ENCODE data around the gene TUBAL3. TPM values are rescaled to one million over a fixed set of nuclear protein-coding genes. Genes with fewer than 3 reads are reported as not detected.
A peak's percentile ranks its signal among the peaks of the same experiment; 100 is the strongest.

Gene TUBAL3
- total and polyA plus RNA-seq, 9 of the 15 experiments (the other 6 are each of a cell fraction or from before 2014, with no cell fraction given) = 5.5 to 10.1 (median 6.9) TPM

- TF ChIP-seq, protein P1, sequence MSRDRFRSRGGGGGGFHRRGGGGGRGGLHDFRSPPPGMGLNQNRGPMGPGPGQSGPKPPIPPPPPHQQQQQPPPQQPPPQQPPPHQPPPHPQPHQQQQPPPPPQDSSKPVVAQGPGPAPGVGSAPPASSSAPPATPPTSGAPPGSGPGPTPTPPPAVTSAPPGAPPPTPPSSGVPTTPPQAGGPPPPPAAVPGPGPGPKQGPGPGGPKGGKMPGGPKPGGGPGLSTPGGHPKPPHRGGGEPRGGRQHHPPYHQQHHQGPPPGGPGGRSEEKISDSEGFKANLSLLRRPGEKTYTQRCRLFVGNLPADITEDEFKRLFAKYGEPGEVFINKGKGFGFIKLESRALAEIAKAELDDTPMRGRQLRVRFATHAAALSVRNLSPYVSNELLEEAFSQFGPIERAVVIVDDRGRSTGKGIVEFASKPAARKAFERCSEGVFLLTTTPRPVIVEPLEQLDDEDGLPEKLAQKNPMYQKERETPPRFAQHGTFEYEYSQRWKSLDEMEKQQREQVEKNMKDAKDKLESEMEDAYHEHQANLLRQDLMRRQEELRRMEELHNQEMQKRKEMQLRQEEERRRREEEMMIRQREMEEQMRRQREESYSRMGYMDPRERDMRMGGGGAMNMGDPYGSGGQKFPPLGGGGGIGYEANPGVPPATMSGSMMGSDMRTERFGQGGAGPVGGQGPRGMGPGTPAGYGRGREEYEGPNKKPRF (IDR thresholded peaks at IDR 0.05; ENCODE audit: low read depth, low read length) = no peak
- TF ChIP-seq ZNF740 (CRISPR knock-in tag; IDR thresholded peaks at IDR 0.05) (peak; percentile 66), ZNF740 (tag; IDR thresholded peaks at IDR 0.05) (0 out of 4 replicates have a peak, but pooled peaks of 1 of the 2 experiments have one; percentile 46), TRIM24 (IDR thresholded peaks at IDR 0.05) (no peak), NONO (IDR thresholded peaks at IDR 0.05; ENCODE audit: low read depth in 2 of 2, low read length in 1 of 2) (no peak), LCOR (CRISPR knock-in tag; IDR thresholded peaks at IDR 0.05) (0 out of 2 replicates have a peak, but pooled peaks have one; percentile 52), CXXC5 (CRISPR knock-in tag; IDR thresholded peaks at IDR 0.05) (peak; percentile 56), NCOA2 (IDR thresholded peaks at IDR 0.05; ENCODE audit: partially characterized antibody in 2 of 2) (no peak), ZFPM2 (CRISPR knock-in tag; IDR thresholded peaks at IDR 0.05) (no peak), HNRNPL (IDR thresholded peaks at IDR 0.05; ENCODE audit: low read depth, low read length) (peak; percentile 97), PRPF4 (IDR thresholded peaks at IDR 0.05; ENCODE audit: insufficient read depth, low read depth, low read length, poor library complexity, severe bottlenecking) (no peak), POLR2B (IDR thresholded peaks at IDR 0.05; ENCODE audit: low read depth, partially characterized antibody) (peak; percentile 73), MAZ (CRISPR knock-in tag; conservative IDR thresholded peaks at IDR 0.05 in 1 of 2, IDR thresholded peaks at IDR 0.05 in 1 of 2) (0 out of 4 replicates have a peak, but pooled peaks of 1 of the 2 experiments have one; percentile 28), ATF1 (CRISPR knock-in tag; IDR thresholded peaks at IDR 0.05) (no peak), ATF1 (tag; IDR thresholded peaks at IDR 0.05) (peak; percentile 53; the same call in 1 of the 2 replicates), ZNF766 (CRISPR knock-in tag; conservative IDR thresholded peaks at IDR 0.05) (no peak)
- TF ChIP-seq, protein P2, sequence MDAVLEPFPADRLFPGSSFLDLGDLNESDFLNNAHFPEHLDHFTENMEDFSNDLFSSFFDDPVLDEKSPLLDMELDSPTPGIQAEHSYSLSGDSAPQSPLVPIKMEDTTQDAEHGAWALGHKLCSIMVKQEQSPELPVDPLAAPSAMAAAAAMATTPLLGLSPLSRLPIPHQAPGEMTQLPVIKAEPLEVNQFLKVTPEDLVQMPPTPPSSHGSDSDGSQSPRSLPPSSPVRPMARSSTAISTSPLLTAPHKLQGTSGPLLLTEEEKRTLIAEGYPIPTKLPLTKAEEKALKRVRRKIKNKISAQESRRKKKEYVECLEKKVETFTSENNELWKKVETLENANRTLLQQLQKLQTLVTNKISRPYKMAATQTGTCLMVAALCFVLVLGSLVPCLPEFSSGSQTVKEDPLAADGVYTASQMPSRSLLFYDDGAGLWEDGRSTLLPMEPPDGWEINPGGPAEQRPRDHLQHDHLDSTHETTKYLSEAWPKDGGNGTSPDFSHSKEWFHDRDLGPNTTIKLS (IDR thresholded peaks at IDR 0.05; ENCODE audit: borderline replicate concordance, low read depth) = peak; percentile 54; the same call in 1 of the 2 replicates
- TF ChIP-seq, protein P3, sequence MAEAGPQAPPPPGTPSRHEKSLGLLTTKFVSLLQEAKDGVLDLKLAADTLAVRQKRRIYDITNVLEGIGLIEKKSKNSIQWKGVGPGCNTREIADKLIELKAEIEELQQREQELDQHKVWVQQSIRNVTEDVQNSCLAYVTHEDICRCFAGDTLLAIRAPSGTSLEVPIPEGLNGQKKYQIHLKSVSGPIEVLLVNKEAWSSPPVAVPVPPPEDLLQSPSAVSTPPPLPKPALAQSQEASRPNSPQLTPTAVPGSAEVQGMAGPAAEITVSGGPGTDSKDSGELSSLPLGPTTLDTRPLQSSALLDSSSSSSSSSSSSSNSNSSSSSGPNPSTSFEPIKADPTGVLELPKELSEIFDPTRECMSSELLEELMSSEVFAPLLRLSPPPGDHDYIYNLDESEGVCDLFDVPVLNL (CRISPR knock-in tag; IDR thresholded peaks at IDR 0.05; ENCODE audit: low read depth) = peak; percentile 79; the same call in 1 of the 2 replicates
- TF ChIP-seq, protein P4, sequence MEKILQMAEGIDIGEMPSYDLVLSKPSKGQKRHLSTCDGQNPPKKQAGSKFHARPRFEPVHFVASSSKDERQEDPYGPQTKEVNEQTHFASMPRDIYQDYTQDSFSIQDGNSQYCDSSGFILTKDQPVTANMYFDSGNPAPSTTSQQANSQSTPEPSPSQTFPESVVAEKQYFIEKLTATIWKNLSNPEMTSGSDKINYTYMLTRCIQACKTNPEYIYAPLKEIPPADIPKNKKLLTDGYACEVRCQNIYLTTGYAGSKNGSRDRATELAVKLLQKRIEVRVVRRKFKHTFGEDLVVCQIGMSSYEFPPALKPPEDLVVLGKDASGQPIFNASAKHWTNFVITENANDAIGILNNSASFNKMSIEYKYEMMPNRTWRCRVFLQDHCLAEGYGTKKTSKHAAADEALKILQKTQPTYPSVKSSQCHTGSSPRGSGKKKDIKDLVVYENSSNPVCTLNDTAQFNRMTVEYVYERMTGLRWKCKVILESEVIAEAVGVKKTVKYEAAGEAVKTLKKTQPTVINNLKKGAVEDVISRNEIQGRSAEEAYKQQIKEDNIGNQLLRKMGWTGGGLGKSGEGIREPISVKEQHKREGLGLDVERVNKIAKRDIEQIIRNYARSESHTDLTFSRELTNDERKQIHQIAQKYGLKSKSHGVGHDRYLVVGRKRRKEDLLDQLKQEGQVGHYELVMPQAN (IDR thresholded peaks at IDR 0.05; ENCODE audit: borderline replicate concordance) = peak; percentile 74
Observed at GRCh38 chr10:5412277-5412941, 7.8 kb upstream of the TUBAL3 start, which contains the start of gene NET1 (continued).

Measured in K562 (cell line).